ENCODE measurements around the gene GIGYF2.

- TF ChIP-seq EZH2 (IDR thresholded peaks at IDR 0.05; ENCODE audit: borderline replicate concordance, low read length) (no peak), CTCF (conservative IDR thresholded peaks at IDR 0.05 in 1 of 2, IDR thresholded peaks at IDR 0.05 in 1 of 2; ENCODE audit: extremely low read depth in 1 of 2, insufficient read depth in 1 of 2, low read depth in 1 of 2, low read length in 2 of 2) (no peak)
Observed at GRCh38 chr2:232874677-232875223, 177.6 kb downstream of the GIGYF2 start.
